ENCODE data around the gene BAIAP2L2. TPM values are rescaled to one million over a fixed set of nuclear protein-coding genes. Genes with fewer than 3 reads are reported as not detected.
"Not testable (repeated sequence)": the region's sequence is repeated elsewhere in the genome, so short reads cannot be mapped to it uniquely, and the experiment has no call there.

Gene BAIAP2L2
- 216 TPM for total RNA-seq

GRCh38 chr22:38110008-38110862 is at the start of gene BAIAP2L2:
BAIAP2L2 (minus strand) TSS chr22:38110684; CDS start chr22:38110525, 159 bp downstream.
- peak; percentile 83 for DNase-seq (ENCODE audit: low spot score)

GRCh38 chr22:38155703-38156102 is 45.2 kb upstream of the BAIAP2L2 start:
- no peak for DNase-seq (ENCODE audit: low spot score)

GRCh38 chr22:38154563-38154915 is 44.1 kb upstream of the BAIAP2L2 start:
- not testable (repeated sequence) for DNase-seq (ENCODE audit: low spot score)

- peak; percentile 46 for DNase-seq (ENCODE audit: low spot score)
Measured at GRCh38 chr22:38153821-38154562, 43.5 kb upstream of the BAIAP2L2 start.

GRCh38 chr22:38151126-38151500 is 40.6 kb upstream of the BAIAP2L2 start:
- no peak for DNase-seq (ENCODE audit: low spot score)

GRCh38 chr22:38148245-38148644 is 37.8 kb upstream of the BAIAP2L2 start:
- no peak for DNase-seq (ENCODE audit: low spot score)

- not testable (repeated sequence) for DNase-seq (ENCODE audit: low spot score)
Measured at GRCh38 chr22:38146166-38146565, 35.7 kb upstream of the BAIAP2L2 start.

- DNase-seq (ENCODE audit: low spot score): no peak
Measured at GRCh38 chr22:38144025-38144405, 33.5 kb upstream of the BAIAP2L2 start.

- DNase-seq (ENCODE audit: low spot score): no peak
Measured at GRCh38 chr22:38142606-38143005, 32.1 kb upstream of the BAIAP2L2 start.

GRCh38 chr22:38141217-38141973 is 30.9 kb upstream of the BAIAP2L2 start:
- DNase-seq (ENCODE audit: low spot score): no peak

GRCh38 chr22:38139901-38140300 is 29.4 kb upstream of the BAIAP2L2 start:
- no peak for DNase-seq (ENCODE audit: low spot score)

GRCh38 chr22:38138961-38139360 is 28.5 kb upstream of the BAIAP2L2 start:
- DNase-seq (ENCODE audit: low spot score): no peak

- no peak for DNase-seq (ENCODE audit: low spot score)
Measured at GRCh38 chr22:38137876-38138687, 27.6 kb upstream of the BAIAP2L2 start.

GRCh38 chr22:38136607-38137006 is 26.1 kb upstream of the BAIAP2L2 start:
- DNase-seq (ENCODE audit: low spot score): no peak

- no peak for DNase-seq (ENCODE audit: low spot score)
Measured at GRCh38 chr22:38135133-38135706, 24.7 kb upstream of the BAIAP2L2 start.

- no peak for DNase-seq (ENCODE audit: low spot score)
Measured at GRCh38 chr22:38133331-38133730, 22.8 kb upstream of the BAIAP2L2 start.

- DNase-seq (ENCODE audit: low spot score): no peak
Measured at GRCh38 chr22:38132794-38133193, 22.3 kb upstream of the BAIAP2L2 start.

- DNase-seq (ENCODE audit: low spot score): no peak
Measured at GRCh38 chr22:38132136-38132535, 21.7 kb upstream of the BAIAP2L2 start.

- no peak for DNase-seq (ENCODE audit: low spot score)
Measured at GRCh38 chr22:38131399-38131798, 20.9 kb upstream of the BAIAP2L2 start.

GRCh38 chr22:38129856-38130255 is 19.4 kb upstream of the BAIAP2L2 start:
- no peak for DNase-seq (ENCODE audit: low spot score)

GRCh38 chr22:38129021-38129420 is 18.5 kb upstream of the BAIAP2L2 start:
- DNase-seq (ENCODE audit: low spot score): no peak

Data from mucosa of gallbladder (tissue), 1 donor.